Lung (tissue), 12 donors: Measurements from ENCODE around the gene RBX1. TPM values are rescaled to one million over a fixed set of nuclear protein-coding genes. Genes with fewer than 3 reads are reported as not detected.

ENCODE experiments used
- ATAC-seq: fragments of 200-7000 bp; cut with Tn5 transposase; one replicate; pipeline ENCODE4 v1.9.1; 2020; ENCODE audit warnings: moderate number of reproducible peaks; ENCODE audit not compliant: insufficient read depth, low FRiP score
- DNase-seq, 3 donors: peaks; one replicate each; pipeline ENCODE4 v3.0.0-alpha.2; 2013 to 2017
- H3K27ac ChIP-seq, 2 donors: one replicate each; pipeline ENCODE4 v1.5.1; 2013; ENCODE audit warnings: mild to moderate bottlenecking in 2 of 2, moderate library complexity in 2 of 2, control low read depth in 1 of 2, inconsistent platforms in 1 of 2, low read depth in 1 of 2, low read length in 1 of 2
- H3K27me3 ChIP-seq, 3 donors: one replicate each; pipeline ENCODE4 v1.5.1; 2013; ENCODE audit warnings: low read length in 2 of 3; ENCODE audit not compliant: control insufficient read depth in 3 of 3, insufficient read depth in 3 of 3
- H3K36me3 ChIP-seq, 4 donors: one replicate each; pipeline ENCODE4 v1.5.1; 2013; ENCODE audit warnings: low read length in 4 of 4, mild to moderate bottlenecking in 1 of 4, moderate library complexity in 1 of 4; ENCODE audit not compliant: control insufficient read depth in 4 of 4, insufficient read depth in 4 of 4
- H3K4me1 ChIP-seq, 5 donors: one replicate each; pipeline ENCODE4 v1.5.1; 2013; ENCODE audit warnings: low read length in 5 of 5, mild to moderate bottlenecking in 2 of 5, moderate library complexity in 1 of 5; ENCODE audit not compliant: control insufficient read depth in 5 of 5, insufficient read depth in 5 of 5
- H3K4me3 ChIP-seq: one replicate; pipeline ENCODE4 v1.5.1; 2013; ENCODE audit warnings: mild to moderate bottlenecking, control low read depth, moderate library complexity
- H3K9ac ChIP-seq, 2 donors: one replicate each; pipeline ENCODE4 v1.5.1; 2013; ENCODE audit warnings: low read length in 2 of 2, control low read depth in 1 of 2; ENCODE audit not compliant: insufficient read depth in 1 of 2
- H3K9me3 ChIP-seq, 4 donors: one replicate each; pipeline ENCODE4 v1.5.1; 2013; ENCODE audit warnings: low read length in 3 of 4, mild to moderate bottlenecking in 1 of 4, moderate library complexity in 1 of 4; ENCODE audit not compliant: control insufficient read depth in 4 of 4, insufficient read depth in 3 of 4
- WGBS, 2 donors: extraction: QIAGEN DNeasy Blood & Tissue Kit; methylation state at CpG; one replicate each; pipeline ENCODE4 v1.1.7; 2013; 5-methylcytosine and 5-hydroxymethylcytosine counted together
- polyA plus RNA-seq, 2 donors: library from polyadenylated mRNA; stranded (reverse); fragments of 200-250 nt; gene quantifications; one replicate each; pipeline ENCODE4 v1.2.1, GENCODE V29; 2013
- total RNA-seq, 2 donors: library from RNA; depleted of rRNA in 1 of 2; stranded (reverse); fragments of >200 nt in 1 of 2; gene quantifications; one replicate each; pipeline ENCODE4 v1.2.1, GENCODE V29; 2014 to 2021
- TF ChIP-seq, protein P1 (sequence below): IDR thresholded peaks from 2 replicates; pipeline ENCODE4 v1.5.1; 2012; ENCODE audit warnings: mild to moderate bottlenecking; ENCODE audit errors: control extremely low read depth, extremely low read depth
- donor health status: control.
- donor health status: control.
- donor health status: Bipolar disorder and iron deficiency.
- donor health status: healthy.
- donor health status: DM: yes; HTN: yes; CAD: no.

Gene RBX1
- total and polyA plus RNA-seq, 4 donors, result 44.8 to 144 (median 64.0) TPM

DNA sequence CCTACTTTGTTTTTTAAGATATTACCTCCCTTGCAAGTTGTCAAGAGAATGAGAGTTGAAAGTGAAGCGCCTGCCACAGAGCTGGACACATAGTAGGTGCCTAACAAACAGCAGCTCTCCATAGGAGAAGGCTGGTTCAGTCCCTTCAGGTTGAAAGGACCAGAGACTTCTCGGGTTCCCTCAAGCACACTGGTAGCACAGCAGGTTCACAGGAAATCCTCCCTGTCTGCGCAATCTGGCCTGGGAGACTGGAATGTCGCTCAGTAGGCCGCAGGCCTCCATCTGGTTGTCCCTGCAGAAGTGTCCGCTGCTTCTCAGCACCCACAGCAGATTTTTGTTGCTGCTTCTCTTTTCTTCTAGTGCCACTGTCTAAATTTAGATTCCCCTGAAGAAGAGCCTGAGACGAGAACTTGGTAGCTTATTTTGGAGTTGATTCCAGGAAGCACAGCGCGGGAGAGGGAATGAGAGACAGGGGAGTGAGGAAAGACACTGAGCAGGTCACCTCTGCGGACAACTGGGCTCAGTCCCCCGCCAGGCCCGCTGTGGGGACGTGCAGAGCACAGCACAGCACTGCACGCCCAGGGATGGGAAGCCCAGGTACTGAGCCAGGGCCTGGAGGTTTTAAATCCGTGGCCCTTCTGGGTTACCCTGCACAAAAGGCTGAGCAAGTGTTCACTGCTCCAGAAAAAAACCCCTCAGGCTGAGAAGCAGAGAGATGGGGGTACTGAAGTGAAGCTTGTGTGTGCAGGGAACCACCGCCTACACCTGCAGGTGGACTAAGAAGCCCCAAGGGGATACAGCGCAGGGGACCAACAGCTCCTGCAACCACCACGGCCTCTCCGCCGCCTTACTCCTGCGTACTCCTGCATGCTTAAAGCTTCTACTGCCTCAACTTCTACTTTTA lies 31.6 kb downstream of the RBX1 start:
- Histone ChIP-seq H3K27ac (no peak overlapping the region), H3K4me3 (no peak overlapping the region), H3K27me3 (no peaks in the 10 kb centered on the region), H3K9me3 (no peaks in the 10 kb centered on the region), H3K4me1 (no peaks in the 10 kb centered on the region), H3K9ac (no peak overlapping the region), H3K36me3 (no peaks in the 10 kb centered on the region)
- DNase-seq (no peak), ATAC-seq (no peak)
- TF ChIP-seq, protein P1, sequence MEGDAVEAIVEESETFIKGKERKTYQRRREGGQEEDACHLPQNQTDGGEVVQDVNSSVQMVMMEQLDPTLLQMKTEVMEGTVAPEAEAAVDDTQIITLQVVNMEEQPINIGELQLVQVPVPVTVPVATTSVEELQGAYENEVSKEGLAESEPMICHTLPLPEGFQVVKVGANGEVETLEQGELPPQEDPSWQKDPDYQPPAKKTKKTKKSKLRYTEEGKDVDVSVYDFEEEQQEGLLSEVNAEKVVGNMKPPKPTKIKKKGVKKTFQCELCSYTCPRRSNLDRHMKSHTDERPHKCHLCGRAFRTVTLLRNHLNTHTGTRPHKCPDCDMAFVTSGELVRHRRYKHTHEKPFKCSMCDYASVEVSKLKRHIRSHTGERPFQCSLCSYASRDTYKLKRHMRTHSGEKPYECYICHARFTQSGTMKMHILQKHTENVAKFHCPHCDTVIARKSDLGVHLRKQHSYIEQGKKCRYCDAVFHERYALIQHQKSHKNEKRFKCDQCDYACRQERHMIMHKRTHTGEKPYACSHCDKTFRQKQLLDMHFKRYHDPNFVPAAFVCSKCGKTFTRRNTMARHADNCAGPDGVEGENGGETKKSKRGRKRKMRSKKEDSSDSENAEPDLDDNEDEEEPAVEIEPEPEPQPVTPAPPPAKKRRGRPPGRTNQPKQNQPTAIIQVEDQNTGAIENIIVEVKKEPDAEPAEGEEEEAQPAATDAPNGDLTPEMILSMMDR, result no peak
- 86 to 88% methylated on average over 21 of the region's 21 CpGs for WGBS, 2 donors

DNA sequence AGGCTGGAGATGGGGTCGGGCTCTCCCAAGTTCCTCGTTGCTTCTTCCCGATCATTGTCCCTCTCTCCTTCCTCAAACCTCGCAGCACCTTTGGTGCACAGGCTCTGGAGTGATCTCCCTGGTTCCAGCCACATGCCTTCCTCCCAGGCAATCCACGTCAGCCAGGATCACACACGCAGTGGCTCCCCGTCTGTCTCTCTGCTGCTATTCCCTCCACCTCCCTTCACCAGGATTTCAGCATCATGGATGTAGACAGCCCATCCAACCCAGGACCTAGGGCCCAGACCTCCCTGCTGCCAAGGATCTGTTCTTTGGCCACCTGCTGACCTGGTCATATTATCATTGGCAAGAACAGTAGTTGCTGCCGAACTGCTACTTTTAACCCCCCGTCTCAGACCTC lies 40.1 kb downstream of the RBX1 start:
- Histone ChIP-seq H3K4me3 (no peak overlapping the region), H3K27me3 (no peaks in the 10 kb centered on the region), H3K9me3 (no peaks in the 10 kb centered on the region), H3K27ac (no peak overlapping the region), H3K36me3 (no peaks in the 10 kb centered on the region), H3K9ac (no peak overlapping the region), H3K4me1 (no peaks in the 10 kb centered on the region)
- DNase-seq, result no peak
- no peak for ATAC-seq
- TF ChIP-seq, protein P1, result no peak
- WGBS, 2 donors, result 85 to 86% methylated on average over 9 of the region's 9 CpGs

DNA sequence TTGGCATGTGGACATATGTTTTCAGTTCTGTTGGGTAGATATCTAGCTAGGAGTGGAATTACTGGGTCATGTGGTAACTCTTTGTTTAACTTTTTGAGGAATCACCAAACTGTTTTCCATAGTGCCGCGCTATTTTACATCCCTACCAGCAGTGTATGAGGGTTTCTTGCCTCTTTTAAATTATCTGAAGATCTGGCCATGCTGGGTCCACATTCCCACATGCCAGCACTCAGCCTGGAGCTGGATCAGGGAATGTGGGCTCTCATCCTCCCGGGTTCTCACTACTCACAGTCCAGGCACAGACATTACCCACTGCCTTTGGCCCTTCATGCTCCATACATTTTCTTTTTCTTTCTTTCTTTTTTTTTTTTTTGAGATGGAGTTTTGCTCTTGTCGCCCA lies 44.6 kb downstream of the RBX1 start:
- WGBS, 2 donors, result 91 to 100% methylated on average over 4 of the region's 4 CpGs

More for the DNA sequence above, 44.6 kb downstream of the RBX1 start:
- TF ChIP-seq, protein P1, result no peak
- Histone ChIP-seq H3K27ac (no peak overlapping the region), H3K9ac (no peak overlapping the region), H3K9me3 (no peaks in the 10 kb centered on the region), H3K4me3 (no peak overlapping the region), H3K27me3 (peaks cover 0 to 2% (median 0%) of the 10 kb centered on the region in 3 donors), H3K4me1 (no peaks in the 10 kb centered on the region), H3K36me3 (no peaks in the 10 kb centered on the region)
- ATAC-seq, result no peak
- DNase-seq, result no peak
